ENCODE results near the gene CYB5A. TPM values are rescaled to one million over a fixed set of nuclear protein-coding genes. Genes with fewer than 3 reads are reported as not detected.

CYB5A gene
- polyA plus RNA-seq, 2 of the 4 experiments (the other 2 are of a cell fraction): 132 to 267 TPM

- TF ChIP-seq HMGXB4 (CRISPR knock-in tag; IDR thresholded peaks at IDR 0.05; ENCODE audit: borderline replicate concordance) (no peak), HOXB5 (CRISPR knock-in tag; IDR thresholded peaks at IDR 0.05) (no peak)
Measured at GRCh38 chr18:74278983-74279382, 12.8 kb downstream of the CYB5A start (continued).

- POLR2A ChIA-PET: no interaction called here
- no peaks in the 10 kb centered on the region for H3K9me3 ChIP-seq
- no peak for FAIRE-seq
- H3K4me3 ChIP-seq: no peak overlapping the region
- no peak for ATAC-seq
- WGBS (ENCODE audit: missing lambda C conversion rate): 92% methylated on average over 7 of the region's 7 CpGs
- H3K4me2 ChIP-seq: no peak overlapping the region
- no peak for DNase-seq (ENCODE audit: low read depth in 1 of 2, low spot score in 1 of 2)
- TF ChIP-seq MYC (IDR thresholded peaks at IDR 0.05; ENCODE audit: borderline replicate concordance, low read length) (no peak), EP300 (IDR thresholded peaks at IDR 0.05) (no peak), KDM1A (IDR thresholded peaks at IDR 0.05; ENCODE audit: low read depth) (no peak), HOXA7 (CRISPR knock-in tag; IDR thresholded peaks at IDR 0.05) (no peak), ESRRA (IDR thresholded peaks at IDR 0.05; ENCODE audit: borderline replicate concordance, low read length) (no peak), BCL3 (IDR thresholded peaks at IDR 0.05) (no peak), TP53 (CRISPR knock-in tag; IDR thresholded peaks at IDR 0.05) (no peak), ELK1 (IDR thresholded peaks at IDR 0.05; ENCODE audit: low read depth, low read length) (no peak), NR3C1 (IDR thresholded peaks at IDR 0.05) (no peak), ZC3H11A (IDR thresholded peaks at IDR 0.05) (no peak), FOSB (CRISPR knock-in tag; IDR thresholded peaks at IDR 0.05) (no peak), POLR2A (IDR thresholded peaks at IDR 0.05; ENCODE audit: low read length) (no peak)
- no peak overlapping the region for H3K27ac ChIP-seq
- CTCF ChIA-PET: no interaction called here
- peaks cover 18% of the 10 kb centered on the region for H3K4me1 ChIP-seq
Measured at GRCh38 chr18:74278058-74278457, 13.7 kb downstream of the CYB5A start.

- H3K4me1 ChIP-seq: peaks cover 11% of the 10 kb centered on the region
- FAIRE-seq: no peak
- ChIA-PET CTCF (no interaction called here), POLR2A (no interaction called here)
- H3K4me2 ChIP-seq: no peak overlapping the region
- no peak overlapping the region for H3K27ac ChIP-seq
- DNase-seq (ENCODE audit: low read depth in 1 of 2, low spot score in 1 of 2): no peak
- 70% methylated on average over 2 of the region's 2 CpGs for WGBS (ENCODE audit: missing lambda C conversion rate)
- H3K4me3 ChIP-seq: no peak overlapping the region
- TF ChIP-seq ATOH8 (CRISPR knock-in tag; IDR thresholded peaks at IDR 0.05; ENCODE audit: low read depth) (no peak), CBX2 (IDR thresholded peaks at IDR 0.05; ENCODE audit: borderline replicate concordance, low read depth) (no peak), HEYL (CRISPR knock-in tag; IDR thresholded peaks at IDR 0.05) (no peak), BHLHE40 (IDR thresholded peaks at IDR 0.05; ENCODE audit: low read depth, low read length) (no peak), EP300 (IDR thresholded peaks at IDR 0.05) (no peak), RARB (CRISPR knock-in tag; IDR thresholded peaks at IDR 0.05) (no peak), HOXB13 (CRISPR knock-in tag; IDR thresholded peaks at IDR 0.05; ENCODE audit: low read depth) (no peak), NPAS2 (CRISPR knock-in tag; IDR thresholded peaks at IDR 0.05; ENCODE audit: borderline replicate concordance) (no peak), POLR2A (IDR thresholded peaks at IDR 0.05; ENCODE audit: low read length) (no peak), JUNB (IDR thresholded peaks at IDR 0.05) (no peak), CTCF (IDR thresholded peaks at IDR 0.05) (no peak), JUN (IDR thresholded peaks at IDR 0.05) (no peak)
- H3K9me3 ChIP-seq: no peaks in the 10 kb centered on the region
- no peak for ATAC-seq
Measured at GRCh38 chr18:74277296-74277695, 14.5 kb downstream of the CYB5A start.
